Calu3 (cell line): Measurements from ENCODE around the gene NEDD9. TPM values are rescaled to one million over a fixed set of nuclear protein-coding genes. Genes with fewer than 3 reads are reported as not detected.

Experiments used
- BruUV-seq: library from RNA; stranded (reverse); fragments of 400-500 nt; replicated peaks from 2 replicates; lab custom pipeline; 2021; lab: Mats Ljungman, UMichigan
- CTCF ChIA-PET: fragments of 300-600 bp; sonication (Branson Sonifier 250); formaldehyde crosslinking; loops from one replicate; lab custom pipeline; 2022; ENCODE audit warnings: antibody characterized with exemption; lab: Charles Lee
- DNase-seq: peaks from one replicate; pipeline ENCODE4 v3.0.0; 2022
- H3K27ac Mint-ChIP-seq: one replicate; pipeline ENCODE4 v1.8.0; 2022; ENCODE audit warnings: mixed read lengths; ENCODE audit not compliant: unreplicated experiment
- H3K27me3 Mint-ChIP-seq: one replicate; pipeline ENCODE4 v1.8.0; 2022; ENCODE audit warnings: mixed read lengths; ENCODE audit not compliant: unreplicated experiment
- H3K36me3 Mint-ChIP-seq: one replicate; pipeline ENCODE4 v1.8.0; 2022; ENCODE audit warnings: mild to moderate bottlenecking, moderate library complexity, mixed read lengths; ENCODE audit not compliant: insufficient read depth, unreplicated experiment
- H3K4me1 Mint-ChIP-seq: one replicate; pipeline ENCODE4 v1.8.0; 2022; ENCODE audit warnings: mild to moderate bottlenecking, low read depth, mixed read lengths; ENCODE audit not compliant: unreplicated experiment
- H3K4me3 Mint-ChIP-seq: one replicate; pipeline ENCODE4 v1.8.0; 2022; ENCODE audit warnings: mild to moderate bottlenecking, low read depth, moderate library complexity, mixed read lengths; ENCODE audit not compliant: unreplicated experiment
- H3K9me3 Mint-ChIP-seq: one replicate; pipeline ENCODE4 v1.8.0; 2022; ENCODE audit warnings: low read depth, mixed read lengths; ENCODE audit not compliant: unreplicated experiment
- intact Hi-C: fragments of 100-400 bp; cut with micrococcal nuclease; formaldehyde crosslinking; loops from one replicate; pipeline ENCODE4 v1.10.0; 2022; ENCODE audit not compliant: unreplicated experiment
- total RNA-seq: library from RNA; stranded (reverse); gene quantifications from 2 replicates; pipeline ENCODE4 v1.2.3, GENCODE V29; 2022
- TF ChIP-seq, protein P1 (sequence below): fragments of 200-600 bp; IDR thresholded peaks from one replicate; pipeline ENCODE4 v1.8.0; 2022; ENCODE audit warnings: antibody characterized with exemption; ENCODE audit not compliant: unreplicated experiment

Gene NEDD9
- total RNA-seq, 1 experiment from 2014 or later, result 28.1 TPM

DNA sequence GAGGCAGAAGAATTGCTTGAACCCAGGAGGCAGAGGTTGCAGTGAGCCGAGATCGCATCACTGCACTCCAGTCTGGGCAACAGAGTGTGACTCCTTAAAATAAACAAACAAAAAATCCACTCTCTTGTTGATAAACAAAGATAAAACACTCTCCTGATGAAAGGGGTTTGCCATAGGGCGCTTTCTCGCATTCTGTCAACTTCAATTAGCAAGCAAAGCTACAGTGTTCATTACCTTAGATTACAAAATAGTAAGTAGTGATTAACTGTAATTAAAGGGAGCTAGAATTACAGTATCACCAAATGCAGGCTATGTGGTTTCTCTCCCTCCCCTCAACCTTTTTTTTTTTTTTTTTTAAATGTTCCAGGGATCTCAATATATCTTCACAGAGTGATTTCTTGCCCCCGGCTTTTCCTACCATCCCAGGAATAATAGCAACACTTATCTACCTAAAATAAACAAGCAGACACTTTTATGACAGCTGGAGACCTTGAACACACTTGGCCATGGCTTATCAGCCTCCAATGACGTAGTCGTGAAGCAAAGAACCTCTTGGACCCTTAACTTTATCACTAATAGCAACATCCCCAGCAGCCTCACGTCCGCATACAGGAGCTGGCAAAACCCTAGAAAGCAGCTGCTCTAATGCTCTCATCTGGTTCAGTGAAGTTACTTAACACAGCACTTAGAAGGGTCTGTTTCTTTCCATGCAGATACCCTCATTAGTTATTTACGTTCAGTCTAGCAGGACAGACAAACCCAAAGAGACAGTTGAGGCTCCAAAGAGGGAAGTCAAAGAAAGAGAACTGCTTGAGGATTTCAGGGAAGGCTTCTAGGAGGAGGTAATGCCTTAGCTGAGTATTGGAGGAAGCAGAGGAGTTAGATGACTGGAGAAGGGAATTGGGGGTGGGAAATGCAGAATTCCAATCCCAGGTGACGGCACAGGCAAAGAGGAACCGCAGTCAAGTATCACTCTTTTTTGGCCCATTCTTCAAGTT is 37.9 kb upstream of the NEDD9 start:
- Mint-ChIP-seq H3K4me1 (peaks cover 24% of the 10 kb centered on the region), H3K9me3 (no peaks in the 10 kb centered on the region), H3K27me3 (no peaks in the 10 kb centered on the region), H3K27ac (no peak overlapping the region), H3K4me3 (no peak overlapping the region), H3K36me3 (no peaks in the 10 kb centered on the region)
- DNase-seq, result no peak
- BruUV-seq, result no TSS peak
- TF ChIP-seq, protein P1, sequence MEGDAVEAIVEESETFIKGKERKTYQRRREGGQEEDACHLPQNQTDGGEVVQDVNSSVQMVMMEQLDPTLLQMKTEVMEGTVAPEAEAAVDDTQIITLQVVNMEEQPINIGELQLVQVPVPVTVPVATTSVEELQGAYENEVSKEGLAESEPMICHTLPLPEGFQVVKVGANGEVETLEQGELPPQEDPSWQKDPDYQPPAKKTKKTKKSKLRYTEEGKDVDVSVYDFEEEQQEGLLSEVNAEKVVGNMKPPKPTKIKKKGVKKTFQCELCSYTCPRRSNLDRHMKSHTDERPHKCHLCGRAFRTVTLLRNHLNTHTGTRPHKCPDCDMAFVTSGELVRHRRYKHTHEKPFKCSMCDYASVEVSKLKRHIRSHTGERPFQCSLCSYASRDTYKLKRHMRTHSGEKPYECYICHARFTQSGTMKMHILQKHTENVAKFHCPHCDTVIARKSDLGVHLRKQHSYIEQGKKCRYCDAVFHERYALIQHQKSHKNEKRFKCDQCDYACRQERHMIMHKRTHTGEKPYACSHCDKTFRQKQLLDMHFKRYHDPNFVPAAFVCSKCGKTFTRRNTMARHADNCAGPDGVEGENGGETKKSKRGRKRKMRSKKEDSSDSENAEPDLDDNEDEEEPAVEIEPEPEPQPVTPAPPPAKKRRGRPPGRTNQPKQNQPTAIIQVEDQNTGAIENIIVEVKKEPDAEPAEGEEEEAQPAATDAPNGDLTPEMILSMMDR, result no peak
- intact Hi-C loops, result no loop called here
- CTCF ChIA-PET, result no interaction called here

DNA sequence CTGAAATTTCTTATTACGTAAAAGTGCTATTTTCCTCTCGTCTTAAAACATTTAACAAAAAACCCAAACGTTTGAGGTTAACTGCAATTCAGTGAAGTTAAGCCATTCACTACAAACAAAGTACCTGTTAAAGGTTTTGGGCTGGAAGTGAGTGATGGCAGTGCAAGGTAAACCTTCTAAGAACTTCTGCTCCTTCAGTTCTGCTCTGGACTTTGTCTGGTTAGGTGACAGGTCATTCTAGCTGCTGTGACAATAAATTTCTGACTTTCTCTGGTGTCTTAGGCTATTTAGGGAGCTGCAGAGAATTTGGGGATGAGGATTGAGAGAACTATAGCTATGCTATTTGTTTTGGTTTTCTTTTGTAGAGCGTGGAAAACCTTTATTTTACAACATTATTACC is 36.5 kb upstream of the NEDD9 start:
- intact Hi-C loops, result no loop called here
- no TSS peak for BruUV-seq
- Mint-ChIP-seq H3K9me3 (no peaks in the 10 kb centered on the region), H3K4me1 (peaks cover 14% of the 10 kb centered on the region), H3K27ac (no peak overlapping the region), H3K27me3 (no peaks in the 10 kb centered on the region), H3K36me3 (no peaks in the 10 kb centered on the region), H3K4me3 (no peak overlapping the region)
- TF ChIP-seq, protein P1, result no peak
- DNase-seq, result no peak
- CTCF ChIA-PET, result no interaction called here

DNA sequence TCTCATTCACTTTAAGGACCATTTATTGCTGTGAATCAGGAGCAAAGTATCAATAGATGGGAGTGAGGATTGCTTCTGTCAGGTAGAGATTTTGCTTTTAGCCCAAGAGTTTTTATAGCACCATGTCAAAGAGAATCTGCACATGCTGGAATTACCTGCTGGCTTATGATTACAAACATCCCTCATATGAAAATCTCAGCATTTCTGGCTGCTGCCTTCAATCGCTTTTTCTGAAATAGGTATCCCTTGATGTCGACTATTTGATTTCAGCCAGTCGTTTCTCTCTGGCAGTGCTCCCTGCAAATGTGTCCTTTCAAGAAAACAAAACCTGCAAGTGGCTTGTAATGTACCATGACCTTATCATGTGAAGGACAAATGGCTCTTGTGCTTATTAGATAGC is 34.5 kb upstream of the NEDD9 start:
- intact Hi-C loops, result no loop called here
- CTCF ChIA-PET, result interaction anchor here (0.6 kb wide), 1 partner anchor 22 kb away, joined by 4 read pairs; no protein-coding TSS in a partner anchor
- Mint-ChIP-seq H3K4me3 (no peak overlapping the region), H3K27me3 (no peaks in the 10 kb centered on the region), H3K36me3 (no peaks in the 10 kb centered on the region), H3K9me3 (no peaks in the 10 kb centered on the region), H3K4me1 (peaks cover 12% of the 10 kb centered on the region), H3K27ac (no peak overlapping the region)
- no TSS peak for BruUV-seq
- TF ChIP-seq, protein P1, result no peak
- no peak for DNase-seq

DNA sequence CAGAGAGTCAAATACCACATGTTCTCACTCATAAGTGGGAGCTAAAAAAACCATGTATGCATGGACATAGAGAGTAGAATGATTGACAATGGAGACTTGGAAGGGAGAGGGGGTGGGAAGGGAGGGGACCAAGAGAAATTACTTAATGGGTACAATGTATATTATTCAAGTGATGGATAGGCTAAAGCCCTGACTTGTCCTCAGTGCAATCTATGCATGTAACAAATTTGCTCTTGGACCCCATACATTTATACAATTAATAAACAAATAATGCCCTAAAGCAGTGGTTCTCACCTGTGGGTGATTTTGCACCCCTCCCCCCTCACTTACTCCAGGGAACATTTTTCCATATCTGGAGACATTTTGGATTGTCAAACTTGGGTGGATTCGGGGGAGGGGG is 33.5 kb upstream of the NEDD9 start:
- H3K36me3 Mint-ChIP-seq, result no peaks in the 10 kb centered on the region
- H3K4me1 Mint-ChIP-seq, result peaks cover 12% of the 10 kb centered on the region
- no peak overlapping the region for H3K4me3 Mint-ChIP-seq
- no peaks in the 10 kb centered on the region for H3K27me3 Mint-ChIP-seq
- no TSS peak for BruUV-seq
- intact Hi-C loops, result no loop called here
- H3K27ac Mint-ChIP-seq, result no peak overlapping the region
- TF ChIP-seq, protein P1, result no peak
- CTCF ChIA-PET, result no interaction called here
- no peak for DNase-seq
- H3K9me3 Mint-ChIP-seq, result no peaks in the 10 kb centered on the region
